Epithelial cell of esophagus (primary cell): Measurements from ENCODE around the gene CRYBA2.
A peak's percentile ranks its signal among the peaks of the same experiment; 100 is the strongest.

ENCODE experiments used
- DNase-seq: peaks from one replicate; pipeline ENCODE4 v3.0.0; 2010; ENCODE audit warnings: low read depth
- H3K4me3 ChIP-seq: 2 replicates; pipeline ENCODE4 v1.5.1; 2011; ENCODE audit warnings: mild to moderate bottlenecking, low read length, control low read depth
- CTCF ChIP-seq: IDR thresholded peaks from 2 replicates; pipeline ENCODE4 v1.5.1; 2011; ENCODE audit warnings: low read depth, mild to moderate bottlenecking, low read length, control low read depth, inconsistent platforms; ENCODE audit not compliant: insufficient read depth; ENCODE audit errors: missing control alignments

CRYBA2 gene

DNA sequence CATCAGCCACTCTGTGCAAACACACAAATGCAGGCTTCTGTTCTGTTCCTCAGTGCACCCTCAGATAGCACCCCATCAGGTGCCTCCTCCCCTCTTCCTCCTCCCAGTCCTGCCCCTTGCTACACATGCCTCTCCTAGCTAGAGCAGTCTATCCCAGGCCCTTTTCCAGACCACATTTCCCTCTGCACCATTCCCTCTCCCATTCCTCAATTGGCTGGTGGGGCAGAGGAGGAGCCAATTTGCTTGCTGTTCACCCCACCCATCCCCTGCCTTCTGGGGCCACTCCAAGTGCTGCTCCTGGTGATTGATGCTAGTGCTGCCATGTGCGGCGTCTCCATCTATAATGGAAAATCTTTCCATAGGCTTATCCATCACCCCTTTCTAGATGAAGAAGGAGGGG, 42.7 kb upstream of the CRYBA2 start:
- no peak for TF ChIP-seq CTCF
- no peak overlapping the region for H3K4me3 ChIP-seq
- no peak for DNase-seq

GRCh38 chr2:219034823-219035222, 41.6 kb upstream of the CRYBA2 start:
- DNase-seq = no peak
- no peak for TF ChIP-seq CTCF
- H3K4me3 ChIP-seq = no peak overlapping the region

- no peak for DNase-seq
- H3K4me3 ChIP-seq = no peak overlapping the region
- no peak for TF ChIP-seq CTCF
These were observed 39.0 kb upstream of the CRYBA2 start for GRCh38 chr2:219032051-219032745.

DNA sequence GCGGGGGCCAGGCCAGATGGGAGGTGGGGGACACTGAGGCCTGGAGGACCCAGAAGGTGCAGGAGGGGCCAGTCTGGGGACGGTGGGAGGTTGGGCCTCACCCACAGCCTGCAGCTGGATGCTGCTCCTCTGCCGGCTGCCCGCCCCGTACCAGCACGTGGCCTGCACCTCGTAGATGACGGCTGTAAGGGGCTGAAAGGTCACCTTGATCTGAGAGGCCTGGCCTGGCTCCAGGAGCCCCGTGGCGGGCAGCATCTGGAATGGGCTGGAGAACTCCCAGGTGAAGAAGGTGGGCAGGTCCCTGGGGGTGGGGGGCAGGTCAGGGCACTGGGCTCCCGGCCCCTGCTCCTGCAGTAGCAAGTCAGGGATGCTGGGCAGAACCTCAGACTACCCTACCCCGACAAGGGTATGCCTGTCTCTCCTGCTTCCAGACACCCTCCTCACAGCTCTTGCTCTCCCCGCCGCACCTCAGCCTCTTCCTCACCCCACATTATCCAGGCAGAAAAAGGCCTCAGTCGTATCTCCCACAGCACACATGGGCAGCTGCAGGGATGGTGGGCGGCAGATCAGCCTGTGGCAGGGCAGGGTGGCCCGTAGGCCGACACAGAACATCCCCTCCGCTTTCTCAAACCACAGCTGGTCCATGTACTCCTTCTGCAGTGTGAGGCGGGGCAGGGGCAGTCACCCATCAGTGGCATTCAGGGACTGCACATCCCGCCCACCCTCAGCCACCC, 38.0 kb upstream of the CRYBA2 start:
- H3K4me3 ChIP-seq = no peak overlapping the region
- TF ChIP-seq CTCF = no peak
- no peak for DNase-seq

GRCh38 chr2:219030177-219030940, 37.1 kb upstream of the CRYBA2 start:
- TF ChIP-seq CTCF = no peak
- no peak for DNase-seq
- H3K4me3 ChIP-seq = no peak overlapping the region

DNA sequence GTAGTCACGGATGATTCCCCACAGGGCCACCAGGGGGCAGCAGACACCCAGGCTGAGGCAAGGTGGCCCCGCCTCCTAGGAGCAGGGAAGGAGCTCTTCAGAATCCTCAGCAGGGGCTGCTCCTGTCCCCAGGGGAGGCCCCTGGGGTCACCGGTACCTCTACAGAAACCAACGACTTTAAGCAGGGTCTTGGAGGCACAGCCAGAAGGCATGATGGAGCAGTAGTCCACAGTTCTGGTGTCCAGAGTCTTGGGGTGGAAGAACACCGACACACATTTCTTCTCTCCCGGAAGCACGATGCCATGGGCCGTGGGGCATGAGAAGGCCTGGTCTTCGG, 36.6 kb upstream of the CRYBA2 start:
- no peak overlapping the region for H3K4me3 ChIP-seq
- TF ChIP-seq CTCF = peak; percentile 93
- DNase-seq = peak; percentile 81
